Measurements from ENCODE around the gene ERICH6. TPM values are rescaled to one million over a fixed set of nuclear protein-coding genes. Genes with fewer than 3 reads are reported as not detected.

ERICH6 gene
- total RNA-seq, 1 experiment from 2014 or later, result not detected

DNA sequence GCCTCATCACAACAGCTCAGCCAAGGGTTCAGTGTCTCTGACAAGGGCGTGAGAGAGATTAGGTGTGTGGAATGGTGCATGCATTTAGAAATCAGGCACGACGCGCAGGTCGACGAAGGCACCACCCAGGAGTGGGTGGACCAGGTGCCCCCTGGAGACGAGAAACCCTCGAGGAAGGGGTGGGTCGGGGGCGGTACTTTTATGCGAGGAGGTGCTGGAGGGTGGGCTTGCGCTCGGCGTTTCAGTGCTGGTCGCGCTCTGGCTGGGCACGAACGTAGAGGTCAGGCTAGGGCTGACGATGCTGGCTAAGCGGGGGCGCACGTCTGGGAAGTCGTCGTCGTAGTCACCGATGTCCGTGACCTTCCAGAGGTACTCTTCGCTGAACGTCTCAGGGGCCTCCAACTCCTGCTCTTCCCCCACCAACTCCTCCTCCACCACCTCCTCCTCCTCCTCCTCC lies 393 bp downstream of the ERICH6 start:
- H3K79me2 ChIP-seq (ENCODE audit: low read length), result no peaks in the 10 kb centered on the region
- H3K4me3 ChIP-seq (ENCODE audit: low read length), result peak overlapping the region; percentile 88
- H3F3A ChIP-seq (ENCODE audit: low read length, unreplicated experiment), result peaks cover 4% of the 10 kb centered on the region
- DNase-seq (peak; percentile 13), ATAC-seq (peak; percentile 53)
- CTCF ChIA-PET, result interaction anchor here (0.7 to 1.1 kb wide), 2 partner anchors 60 to 140 kb away, joined by 5 to 6 read pairs; partner anchors contain the start of gene SIAH2
- H3K4me2 ChIP-seq (ENCODE audit: low read length), result peak overlapping the region; percentile 88
- TF ChIP-seq, protein P1, sequence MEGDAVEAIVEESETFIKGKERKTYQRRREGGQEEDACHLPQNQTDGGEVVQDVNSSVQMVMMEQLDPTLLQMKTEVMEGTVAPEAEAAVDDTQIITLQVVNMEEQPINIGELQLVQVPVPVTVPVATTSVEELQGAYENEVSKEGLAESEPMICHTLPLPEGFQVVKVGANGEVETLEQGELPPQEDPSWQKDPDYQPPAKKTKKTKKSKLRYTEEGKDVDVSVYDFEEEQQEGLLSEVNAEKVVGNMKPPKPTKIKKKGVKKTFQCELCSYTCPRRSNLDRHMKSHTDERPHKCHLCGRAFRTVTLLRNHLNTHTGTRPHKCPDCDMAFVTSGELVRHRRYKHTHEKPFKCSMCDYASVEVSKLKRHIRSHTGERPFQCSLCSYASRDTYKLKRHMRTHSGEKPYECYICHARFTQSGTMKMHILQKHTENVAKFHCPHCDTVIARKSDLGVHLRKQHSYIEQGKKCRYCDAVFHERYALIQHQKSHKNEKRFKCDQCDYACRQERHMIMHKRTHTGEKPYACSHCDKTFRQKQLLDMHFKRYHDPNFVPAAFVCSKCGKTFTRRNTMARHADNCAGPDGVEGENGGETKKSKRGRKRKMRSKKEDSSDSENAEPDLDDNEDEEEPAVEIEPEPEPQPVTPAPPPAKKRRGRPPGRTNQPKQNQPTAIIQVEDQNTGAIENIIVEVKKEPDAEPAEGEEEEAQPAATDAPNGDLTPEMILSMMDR (conservative IDR thresholded peaks at IDR 0.05; ENCODE audit: low read depth, low read length), result no peak
- TF ChIP-seq EZH2phosphoT487 (IDR thresholded peaks at IDR 0.05; ENCODE audit: borderline replicate concordance, low read length) (no peak), EZH2 (IDR thresholded peaks at IDR 0.05; ENCODE audit: low read length, unreplicated experiment) (no peak)
- peak overlapping the region; percentile 80 for H3K9ac ChIP-seq (ENCODE audit: low read length)
- H3K36me3 ChIP-seq (ENCODE audit: low read depth, low read length), result no peaks in the 10 kb centered on the region
- no peaks in the 10 kb centered on the region for H3K27me3 ChIP-seq (ENCODE audit: low read length)
- no peaks in the 10 kb centered on the region for H3K9me3 ChIP-seq (ENCODE audit: low read length)
- BruUV-seq (replicated peaks), result TSS peak; percentile 93
- H3K27ac ChIP-seq (ENCODE audit: low read length), result no peak overlapping the region
- no peaks in the 10 kb centered on the region for H4K20me1 ChIP-seq (ENCODE audit: low read length)
- H3K9me2 ChIP-seq (replicated peaks; ENCODE audit: low read length), result no peaks in the 10 kb centered on the region
- intact Hi-C loops (cut with micrococcal nuclease), result loop anchor here (5.0 kb wide), 1 partner anchor 101 kb away; the partner anchor contains the start of gene SELENOT
- peak overlapping the region; percentile 99 for H2AFZ ChIP-seq (ENCODE audit: low read length)
- peaks cover 12% of the 10 kb centered on the region for H3K4me1 ChIP-seq (ENCODE audit: insufficient read depth, low read length)
- POLR2A ChIA-PET (ENCODE audit: unreplicated experiment), result interaction anchor here (0.6 to 1.0 kb wide), 4 partner anchors 12 to 510 kb away, joined by 4 to 21 read pairs (median 10); partner anchors contain the start of genes EIF2A, SERP1 and SIAH2

DNA sequence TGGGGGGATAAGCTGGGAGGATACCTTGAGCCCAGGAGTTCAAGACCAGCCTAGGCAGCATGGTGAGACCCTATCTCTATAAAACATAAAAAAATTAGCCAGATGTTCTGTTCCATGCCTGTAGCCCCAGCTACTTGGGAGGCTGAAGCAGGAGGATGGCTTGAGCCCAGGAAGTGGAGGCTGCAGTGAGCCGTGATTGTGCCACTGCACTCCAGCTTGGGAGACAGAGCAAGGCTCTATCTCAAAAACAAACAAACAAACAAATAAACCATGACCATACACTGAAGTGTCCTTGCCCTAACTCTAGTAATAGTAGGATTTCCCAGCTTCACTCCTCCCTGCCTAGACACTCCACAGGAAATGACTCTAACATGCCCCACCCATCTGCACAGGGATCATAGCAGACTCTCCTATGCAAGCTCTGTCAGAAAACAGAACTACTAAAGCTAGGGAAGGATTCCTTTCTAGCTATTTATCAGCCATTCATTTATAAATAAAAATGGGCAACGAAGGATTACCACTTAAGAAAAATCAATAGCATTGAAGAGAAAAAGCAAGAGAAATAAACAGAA lies 4.6 kb downstream of the ERICH6 start:
- H3K4me1 ChIP-seq (ENCODE audit: insufficient read depth, low read length), result peaks cover 12% of the 10 kb centered on the region
- 0 out of 2 replicates have a peak overlapping the region, but pooled peaks have one; percentile 5 for H3K4me2 ChIP-seq (ENCODE audit: low read length)
- intact Hi-C loops (cut with micrococcal nuclease), result no loop called here
- no peak overlapping the region for H3K4me3 ChIP-seq (ENCODE audit: low read length)
- H2AFZ ChIP-seq (ENCODE audit: low read length), result no peak overlapping the region
- H3K27me3 ChIP-seq (ENCODE audit: low read length), result no peaks in the 10 kb centered on the region
- TF ChIP-seq EZH2phosphoT487 (IDR thresholded peaks at IDR 0.05; ENCODE audit: borderline replicate concordance, low read length) (no peak), EZH2 (IDR thresholded peaks at IDR 0.05; ENCODE audit: low read length, unreplicated experiment) (no peak)
- TF ChIP-seq, protein P1 (conservative IDR thresholded peaks at IDR 0.05; ENCODE audit: low read depth, low read length), result no peak
- H4K20me1 ChIP-seq (ENCODE audit: low read length), result no peaks in the 10 kb centered on the region
- no TSS peak for BruUV-seq (replicated peaks)
- peak; percentile 52 for DNase-seq
- H3K9ac ChIP-seq (ENCODE audit: low read length), result no peak overlapping the region
- H3K36me3 ChIP-seq (ENCODE audit: low read depth, low read length), result no peaks in the 10 kb centered on the region
- no peaks in the 10 kb centered on the region for H3K9me3 ChIP-seq (ENCODE audit: low read length)
- peaks cover 4% of the 10 kb centered on the region for H3F3A ChIP-seq (ENCODE audit: low read length, unreplicated experiment)
- ChIA-PET POLR2A (ENCODE audit: unreplicated experiment) (no interaction called here), CTCF (no interaction called here)
- no peaks in the 10 kb centered on the region for H3K9me2 ChIP-seq (replicated peaks; ENCODE audit: low read length)
- H3K27ac ChIP-seq (ENCODE audit: low read length), result no peak overlapping the region
- peak; percentile 46 for ATAC-seq
- no peaks in the 10 kb centered on the region for H3K79me2 ChIP-seq (ENCODE audit: low read length)

DNA sequence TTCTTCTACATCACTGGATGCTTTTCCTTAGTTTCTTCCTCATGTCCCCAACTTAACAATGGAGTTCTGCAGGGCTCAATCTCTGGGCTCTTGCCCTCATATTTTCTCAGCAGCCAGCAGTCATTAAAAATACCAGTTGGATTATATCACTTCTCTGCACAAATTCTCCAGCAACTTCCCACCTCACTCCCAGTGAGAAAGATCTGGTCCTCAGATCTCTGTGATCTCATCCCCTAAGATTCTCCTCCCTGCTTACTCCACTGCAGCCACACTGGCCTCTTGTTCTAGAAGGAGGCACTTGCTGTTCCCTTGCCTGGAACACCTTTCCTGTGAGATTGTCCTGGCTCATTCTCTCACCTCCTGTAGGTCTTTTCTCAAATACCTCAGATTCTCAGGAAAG lies 6.1 kb downstream of the ERICH6 start:
- H3K9me2 ChIP-seq (replicated peaks; ENCODE audit: low read length), result no peaks in the 10 kb centered on the region
- TF ChIP-seq, protein P1 (conservative IDR thresholded peaks at IDR 0.05; ENCODE audit: low read depth, low read length), result no peak
- no peak for TF ChIP-seq EZH2 (IDR thresholded peaks at IDR 0.05; ENCODE audit: low read length, unreplicated experiment)
- no peak for TF ChIP-seq EZH2phosphoT487 (IDR thresholded peaks at IDR 0.05; ENCODE audit: borderline replicate concordance, low read length)
- intact Hi-C loops (cut with micrococcal nuclease), result no loop called here
- H3K79me2 ChIP-seq (ENCODE audit: low read length), result no peaks in the 10 kb centered on the region
- DNase-seq (no peak), ATAC-seq (no peak)
- H3F3A ChIP-seq (ENCODE audit: low read length, unreplicated experiment), result peaks cover 4% of the 10 kb centered on the region
- no peak overlapping the region for H3K9ac ChIP-seq (ENCODE audit: low read length)
- no peaks in the 10 kb centered on the region for H4K20me1 ChIP-seq (ENCODE audit: low read length)
- H3K36me3 ChIP-seq (ENCODE audit: low read depth, low read length), result no peaks in the 10 kb centered on the region
- no TSS peak for BruUV-seq (replicated peaks)
- H3K4me1 ChIP-seq (ENCODE audit: insufficient read depth, low read length), result peaks cover 7% of the 10 kb centered on the region
- H3K4me2 ChIP-seq (ENCODE audit: low read length), result no peak overlapping the region
- ChIA-PET POLR2A (ENCODE audit: unreplicated experiment) (no interaction called here), CTCF (no interaction called here)
- no peaks in the 10 kb centered on the region for H3K27me3 ChIP-seq (ENCODE audit: low read length)
- no peak overlapping the region for H3K27ac ChIP-seq (ENCODE audit: low read length)
- peaks cover 4% of the 10 kb centered on the region; the same call in 1 of the 2 replicates for H3K9me3 ChIP-seq (ENCODE audit: low read length)
- H3K4me3 ChIP-seq (ENCODE audit: low read length), result no peak overlapping the region
- H2AFZ ChIP-seq (ENCODE audit: low read length), result 0 out of 2 replicates have a peak overlapping the region, but pooled peaks have one; percentile 5

All from PC-3 (cell line).